ENCODE measurements around the gene BMP10.

The BMP10 gene

DNA sequence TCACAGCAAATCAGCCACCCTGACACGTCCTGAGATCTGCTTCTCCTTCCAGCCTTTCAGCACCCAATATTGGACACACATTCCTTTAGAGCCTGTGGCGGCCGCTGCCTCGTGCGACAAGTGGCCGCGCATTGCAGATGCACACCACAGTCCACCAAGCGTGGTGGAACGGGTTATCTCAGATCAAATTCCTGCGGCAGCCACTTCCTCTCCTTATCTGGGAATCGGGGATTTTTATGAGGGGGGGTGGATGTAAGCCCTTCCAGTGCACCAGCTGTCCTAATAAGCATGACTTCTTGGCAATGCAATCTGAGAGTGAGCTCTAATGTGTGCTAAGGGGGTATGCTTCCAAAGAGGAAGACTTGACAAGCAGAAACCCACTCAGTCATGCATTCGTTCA, 18.3 kb upstream of the BMP10 start:
- no peak for DNase-seq

DNA sequence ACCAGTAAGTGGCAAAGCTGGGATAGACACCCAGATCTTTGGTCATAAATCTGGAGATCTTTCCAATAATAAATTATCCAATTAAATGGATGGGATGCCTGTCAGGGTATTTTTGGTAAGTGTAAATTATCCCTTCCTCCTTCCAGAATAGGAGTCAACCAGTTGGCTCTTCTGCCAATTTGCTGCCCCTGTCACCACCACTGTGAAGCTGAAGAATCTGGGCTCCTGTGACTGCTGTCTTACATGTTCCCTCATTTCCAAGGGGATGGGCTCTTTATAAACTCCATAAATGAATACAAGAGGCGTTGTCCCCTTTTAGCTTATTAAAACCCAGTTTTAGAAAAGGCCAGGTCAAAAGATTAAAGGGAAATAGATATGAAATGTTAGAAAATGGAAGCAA, 17.8 kb upstream of the BMP10 start:
- DNase-seq, result no peak

DNA sequence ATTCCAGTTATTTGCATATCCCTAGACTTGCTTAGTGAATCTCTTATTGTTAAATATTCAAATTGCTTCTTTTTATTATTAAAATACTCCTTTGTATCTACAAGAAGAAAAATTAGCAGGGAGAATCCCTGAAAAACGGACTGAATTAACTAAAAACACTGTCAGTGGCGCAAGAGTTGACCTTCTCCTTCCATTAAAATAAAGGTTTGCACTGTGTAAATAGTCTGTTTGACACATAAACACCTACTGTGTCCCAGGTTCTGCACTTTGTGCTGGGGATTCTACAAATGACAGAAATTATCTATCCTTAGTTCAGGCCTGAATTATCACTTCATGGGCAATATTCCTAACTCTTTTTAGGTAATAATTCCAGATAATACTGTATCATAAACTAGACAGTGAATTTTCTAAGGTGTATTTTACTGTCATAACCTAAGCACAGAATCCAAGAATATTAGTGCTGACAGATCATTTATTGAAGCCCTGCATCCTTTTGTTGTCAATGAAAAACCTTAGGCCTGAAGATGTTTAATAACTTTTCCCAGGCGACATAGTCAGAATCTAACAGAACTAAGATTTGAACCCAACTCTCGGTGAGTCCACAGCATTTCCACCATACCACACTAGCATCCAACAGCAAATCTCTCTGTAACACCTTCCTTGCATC, 17.0 kb upstream of the BMP10 start:
- DNase-seq, result no peak

DNA sequence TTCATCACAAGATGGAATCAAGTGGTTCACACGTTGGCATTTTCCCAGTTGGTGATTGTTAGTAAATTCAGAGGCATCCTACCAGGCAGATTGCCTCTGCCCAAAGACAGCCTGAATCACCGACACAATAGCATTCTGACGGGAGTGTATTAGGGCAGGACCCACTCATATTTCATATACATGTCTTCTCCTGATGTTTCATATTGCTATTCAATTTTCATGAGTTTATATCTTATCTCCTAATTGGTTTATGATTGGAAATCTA, 14.5 kb upstream of the BMP10 start:
- no peak for DNase-seq

DNA sequence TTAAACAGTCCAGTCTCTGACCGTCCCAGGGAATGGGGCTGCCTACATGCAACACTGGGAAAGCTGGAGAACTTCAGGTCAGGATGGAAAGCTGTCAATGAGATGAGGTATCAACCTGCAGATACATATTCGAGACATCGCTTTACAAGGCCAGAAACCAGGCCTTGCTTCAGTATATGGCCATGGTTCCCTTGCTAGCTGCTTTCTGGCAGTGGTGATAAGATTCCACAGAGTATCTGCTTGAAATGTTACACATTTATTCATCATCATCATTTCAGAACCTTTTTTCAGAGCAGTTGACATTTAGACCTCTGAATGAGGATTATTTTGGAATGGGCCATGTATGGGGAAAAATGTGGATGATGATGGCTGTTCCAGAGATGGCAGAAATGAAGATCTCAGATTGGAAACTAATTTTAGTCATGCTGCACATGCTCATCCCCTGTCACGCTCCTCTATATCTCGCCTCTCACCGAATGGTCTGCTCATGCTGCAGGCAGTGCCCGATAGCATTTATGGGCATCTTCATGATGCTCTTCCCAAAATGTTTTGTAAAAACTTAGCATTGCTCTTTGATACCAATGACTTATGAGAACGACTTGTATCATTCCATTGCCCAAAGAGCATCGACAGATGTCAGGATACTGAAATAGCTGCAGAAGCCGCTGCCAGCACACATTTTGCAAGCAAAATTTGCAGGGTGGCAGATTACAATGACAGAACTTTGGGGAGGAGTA, 14.0 kb upstream of the BMP10 start:
- no peak for DNase-seq

DNA sequence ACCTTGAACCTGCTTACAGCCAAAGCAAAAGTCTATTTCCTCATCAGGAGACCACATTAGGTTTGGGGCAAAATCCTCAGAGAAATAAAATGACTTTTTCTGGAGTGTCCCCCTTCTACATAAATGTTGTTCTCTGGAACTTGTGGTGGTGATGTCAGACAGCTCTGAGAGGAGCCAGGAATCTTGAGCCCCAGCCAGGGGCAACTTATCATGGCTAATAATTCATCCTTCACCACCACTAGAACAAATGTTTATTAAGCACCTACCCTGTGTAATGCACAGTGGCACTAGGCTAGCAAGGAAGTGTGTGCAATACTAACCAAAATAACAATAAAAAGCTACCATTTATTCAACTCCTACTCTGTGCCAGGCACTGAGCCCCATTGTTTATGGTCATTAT, 9.0 kb upstream of the BMP10 start:
- no peak for DNase-seq

DNA sequence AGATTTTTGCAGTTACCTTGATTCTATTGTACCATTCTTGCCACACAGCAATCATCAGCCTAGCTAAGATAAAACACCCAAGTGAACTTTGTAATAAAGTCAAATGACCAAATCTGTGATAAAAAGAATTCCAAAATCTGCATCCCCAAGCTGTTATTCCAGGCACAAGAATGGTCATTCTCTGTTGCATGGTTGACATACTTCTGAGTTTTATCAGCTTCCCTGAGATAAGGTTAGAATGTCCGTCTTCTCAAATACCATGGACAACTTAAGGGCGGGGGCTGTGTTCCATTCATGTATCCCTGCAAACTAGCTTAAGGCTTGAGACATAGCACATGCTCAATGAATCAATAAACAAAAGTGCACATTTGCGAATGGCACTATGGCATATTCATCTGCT, 8.1 kb upstream of the BMP10 start:
- DNase-seq, result no peak

DNA sequence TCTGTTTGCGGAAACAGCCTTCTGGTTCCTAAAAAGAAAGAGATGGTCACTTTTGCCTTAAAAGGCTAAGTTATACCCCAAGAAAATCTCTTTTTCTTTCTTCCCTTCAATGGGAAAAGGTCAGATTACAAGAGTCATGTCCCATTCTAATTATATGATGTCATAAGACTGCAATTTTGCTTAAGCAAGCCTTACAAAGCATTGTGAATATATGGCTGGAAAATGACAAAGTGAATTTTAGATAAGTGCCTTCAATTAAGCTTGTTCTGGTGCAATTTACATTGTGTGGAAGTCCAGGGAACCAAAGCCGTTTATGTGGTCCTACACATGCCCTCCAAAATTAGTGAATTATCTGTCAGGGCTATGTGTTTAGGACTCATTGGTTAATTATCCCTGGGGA, 7.6 kb upstream of the BMP10 start:
- no peak for DNase-seq

DNA sequence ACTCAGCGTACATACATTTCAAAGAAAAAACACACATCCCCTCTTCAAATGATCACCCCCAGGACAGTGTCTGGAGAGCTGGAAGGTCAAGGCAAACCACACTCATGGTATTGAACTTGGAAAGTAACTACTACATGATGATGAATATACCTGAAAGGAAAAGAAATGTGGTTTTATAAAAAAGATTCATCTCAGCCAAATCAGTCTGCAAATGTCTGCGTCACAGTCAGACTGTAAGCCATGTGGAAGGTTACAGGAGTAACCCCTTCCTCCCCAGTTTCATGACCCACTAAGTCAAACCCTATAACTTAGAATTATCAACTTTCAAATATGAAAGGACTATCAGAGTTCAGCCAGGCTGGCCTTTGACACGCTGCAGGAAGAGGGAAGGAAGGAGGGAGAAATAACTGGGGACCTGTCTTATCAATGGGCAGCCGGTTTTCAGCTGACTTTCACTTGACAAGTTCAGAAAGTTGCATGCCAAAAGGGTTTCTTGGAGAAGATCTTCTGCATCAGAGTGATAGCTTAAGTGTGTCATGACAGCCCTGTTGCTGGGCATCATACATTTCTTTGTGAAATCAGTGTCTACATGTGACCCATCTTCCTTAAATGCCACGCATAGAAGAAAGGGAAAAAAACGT, 7.0 kb upstream of the BMP10 start:
- no peak for DNase-seq

DNA sequence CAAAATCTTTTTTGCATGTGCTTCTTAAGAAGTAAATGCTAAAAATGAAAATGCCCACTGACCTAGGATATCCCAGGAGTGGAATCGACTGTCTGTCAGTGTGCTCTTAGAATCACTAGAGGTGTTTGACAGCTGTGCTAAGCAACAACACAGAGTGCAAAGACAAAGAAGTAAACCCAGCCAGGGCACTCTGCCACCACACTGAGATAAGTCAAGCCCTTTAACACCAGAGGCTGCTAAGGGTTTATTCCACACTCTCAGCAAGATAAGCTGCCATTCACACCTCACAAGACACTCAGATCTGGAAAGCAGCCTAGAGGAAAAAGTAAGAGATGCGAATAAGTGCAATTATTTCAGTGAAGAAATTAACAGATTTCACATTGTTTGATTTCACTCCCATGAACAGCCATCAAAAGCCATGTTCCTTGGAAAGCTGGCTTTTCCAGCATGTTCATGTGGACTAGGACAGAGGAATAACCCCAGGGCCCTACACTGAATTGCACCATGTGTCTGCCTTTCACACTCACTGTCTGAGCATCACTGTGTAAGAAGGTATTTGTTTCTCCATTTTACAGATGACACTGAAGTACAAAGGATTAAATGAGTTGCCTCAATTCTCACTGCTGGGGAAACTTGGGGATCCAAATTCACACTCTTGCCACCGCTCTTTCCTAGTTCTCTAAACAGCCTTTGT, 6.0 kb upstream of the BMP10 start:
- DNase-seq, result no peak

DNA sequence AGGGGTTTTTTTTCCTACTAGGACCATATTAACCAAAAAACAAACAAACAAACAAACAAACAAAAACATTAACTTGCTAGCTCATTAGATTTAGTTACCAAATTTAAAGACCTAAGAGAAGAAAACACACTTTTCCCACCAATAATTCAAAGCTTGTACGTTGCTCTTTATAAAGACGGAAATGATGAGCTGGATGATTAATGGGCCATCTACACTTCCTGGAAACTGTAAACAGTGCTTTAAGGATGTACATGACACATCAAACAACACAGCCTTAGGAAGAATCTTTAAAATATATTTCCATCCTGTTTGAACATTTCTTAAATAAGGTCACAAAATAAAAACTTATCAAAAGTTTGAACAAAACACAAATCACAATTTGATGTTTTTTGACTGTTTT, 982 bp downstream of the BMP10 start:
- no peak for DNase-seq

DNA sequence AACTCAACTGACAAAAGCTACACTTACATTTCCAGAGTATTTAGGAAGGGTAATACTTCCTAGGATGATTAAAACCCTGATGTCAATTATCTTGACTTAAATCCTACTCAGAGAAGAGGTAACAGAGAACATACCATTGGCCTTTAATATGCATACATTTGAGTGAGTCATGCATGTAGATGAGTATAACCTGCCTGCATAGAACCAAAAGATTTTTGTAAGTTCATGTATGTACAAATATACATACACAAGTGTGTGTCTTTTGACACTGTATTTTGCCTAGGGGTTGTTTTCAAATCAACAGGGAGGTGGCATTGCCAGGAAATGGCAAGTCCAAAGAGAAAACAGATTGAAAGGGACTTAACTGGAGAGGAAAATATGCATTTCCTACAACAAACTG, 6.1 kb downstream of the BMP10 start:
- DNase-seq, result no peak

DNA sequence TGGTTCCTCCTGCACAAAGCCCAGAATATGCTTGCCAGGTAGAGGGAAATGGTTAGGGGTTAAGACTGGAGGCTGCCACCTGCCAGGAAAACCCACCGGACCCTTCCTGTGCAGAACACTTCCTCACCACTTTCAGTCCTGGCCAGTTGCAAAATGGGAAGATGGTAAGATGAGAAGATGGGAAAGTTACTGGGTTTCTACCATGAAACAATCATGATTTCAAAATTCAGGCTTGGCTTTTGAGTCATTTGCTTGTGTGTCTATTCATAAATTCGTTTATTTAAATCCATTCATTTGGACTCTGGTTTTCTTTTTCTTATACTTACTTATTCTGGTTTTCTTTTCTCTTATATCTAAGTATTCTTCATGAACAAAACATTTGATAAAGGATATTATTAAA, 7.2 kb downstream of the BMP10 start:
- no peak for DNase-seq

DNA sequence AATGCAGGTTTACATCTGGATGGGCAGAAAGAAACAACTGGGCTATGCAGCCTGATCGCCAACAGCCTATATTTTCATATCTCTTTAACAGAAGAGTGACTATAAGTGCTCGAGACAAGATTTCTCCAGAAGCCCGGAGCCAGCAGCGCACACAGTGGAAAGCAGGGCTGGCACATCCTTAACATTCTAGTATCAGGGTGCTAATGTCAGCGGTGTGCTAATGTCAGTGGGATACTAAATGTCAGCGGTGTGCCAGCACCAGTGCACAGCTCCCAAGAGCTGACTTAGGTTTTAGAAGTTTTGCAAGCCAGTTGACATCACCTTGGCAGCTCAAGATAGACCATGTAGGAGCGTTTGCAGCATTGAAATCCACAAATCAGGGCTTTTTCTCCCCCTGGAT, 8.3 kb downstream of the BMP10 start:
- no peak for DNase-seq

DNA sequence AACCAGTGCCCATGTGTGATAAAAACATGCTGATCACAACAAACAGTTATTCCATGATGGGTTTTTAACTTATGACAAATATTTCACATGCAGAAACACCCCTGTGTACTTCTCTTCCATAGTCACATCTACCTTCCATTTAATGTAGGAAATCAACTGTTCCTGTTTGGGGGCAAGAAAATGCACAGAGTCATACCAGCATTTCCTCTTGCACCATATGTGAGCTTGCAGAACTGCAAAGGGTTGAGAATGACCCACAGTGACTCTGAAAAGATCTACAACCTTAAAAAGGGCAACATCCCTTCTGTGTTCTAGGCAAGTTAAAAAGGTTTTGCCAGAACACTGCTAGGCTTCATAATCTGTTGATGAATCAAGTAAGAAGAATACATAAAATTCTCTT, 9.9 kb downstream of the BMP10 start:
- no peak for DNase-seq

DNA sequence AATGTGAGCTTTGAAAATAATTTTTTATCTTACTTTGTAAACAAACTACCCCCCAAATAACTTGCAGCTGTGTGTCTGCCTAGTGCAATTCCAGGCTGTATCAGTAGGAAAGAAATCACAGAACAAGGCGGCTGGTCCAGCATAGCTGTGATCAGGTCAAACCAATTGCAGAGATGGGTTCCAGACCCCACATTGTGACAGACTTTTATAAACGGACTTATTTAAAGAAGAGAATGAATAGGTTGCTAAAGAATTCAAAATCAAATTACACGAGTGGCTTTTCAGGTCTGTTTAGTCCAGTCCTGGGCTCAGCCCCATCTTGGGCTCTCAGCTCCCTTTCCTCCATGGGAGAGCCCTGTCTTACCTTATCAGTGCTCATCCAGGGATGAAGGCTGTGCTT, 11.1 kb downstream of the BMP10 start:
- DNase-seq, result no peak

DNA sequence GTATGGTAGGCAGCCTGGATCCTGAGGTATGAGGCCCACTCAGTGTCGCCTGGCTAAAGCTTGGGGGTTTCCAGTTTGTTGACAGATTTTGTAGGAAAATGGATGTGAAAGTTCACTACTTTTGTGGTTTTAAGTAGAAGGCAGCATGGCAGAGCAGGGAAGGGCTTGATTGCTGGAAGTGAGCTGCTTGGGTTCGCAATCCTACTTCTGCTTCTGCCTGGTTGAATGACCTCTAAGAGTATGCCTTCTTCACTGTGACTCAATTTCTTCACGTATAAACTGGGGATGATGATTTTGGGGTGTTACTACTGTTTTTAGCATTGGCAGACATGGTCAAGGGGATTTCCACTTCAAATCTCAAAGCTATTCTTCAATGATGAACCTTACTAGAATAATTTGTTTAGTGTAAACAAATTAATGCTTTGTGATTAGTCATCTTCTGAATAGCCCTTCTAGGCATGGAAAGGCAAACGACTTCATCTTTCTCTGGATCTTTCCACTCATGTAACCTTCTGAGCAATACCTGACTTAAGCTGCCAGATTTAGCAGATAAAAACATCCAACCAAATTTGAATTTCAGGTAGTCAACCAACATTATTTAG, 13.2 kb downstream of the BMP10 start:
- no peak for DNase-seq

DNA sequence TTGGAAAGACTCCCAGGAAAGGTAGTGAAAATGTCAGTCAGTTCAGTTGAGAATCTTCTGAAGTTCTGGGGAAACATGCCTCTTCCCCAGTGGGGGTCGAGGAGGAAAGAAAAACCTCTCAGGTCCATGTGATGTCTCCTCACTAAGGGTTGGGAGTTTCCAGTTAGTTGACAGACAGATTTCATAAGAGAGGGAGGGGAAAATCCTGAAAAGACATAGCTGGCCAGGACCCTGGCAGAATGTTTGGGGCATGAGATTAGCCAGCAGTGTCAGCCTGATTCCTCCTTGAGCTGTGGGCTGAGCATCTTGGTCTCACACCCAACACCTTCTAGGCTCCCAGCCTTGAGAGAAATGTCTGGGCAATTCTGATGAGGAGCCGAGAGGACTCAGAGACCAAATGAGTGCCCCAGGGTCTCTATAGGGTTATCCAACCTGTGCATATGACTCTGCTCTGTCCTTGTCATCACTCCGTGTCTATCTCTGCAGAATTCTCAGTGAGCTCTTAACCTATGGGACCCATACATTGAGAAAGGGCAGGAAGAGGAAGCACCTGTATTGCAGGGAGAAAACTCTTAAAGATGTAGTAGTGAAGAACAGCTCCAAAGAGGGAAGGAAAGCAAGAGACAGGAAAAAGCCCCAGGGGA, 13.9 kb downstream of the BMP10 start:
- no peak for DNase-seq

DNA sequence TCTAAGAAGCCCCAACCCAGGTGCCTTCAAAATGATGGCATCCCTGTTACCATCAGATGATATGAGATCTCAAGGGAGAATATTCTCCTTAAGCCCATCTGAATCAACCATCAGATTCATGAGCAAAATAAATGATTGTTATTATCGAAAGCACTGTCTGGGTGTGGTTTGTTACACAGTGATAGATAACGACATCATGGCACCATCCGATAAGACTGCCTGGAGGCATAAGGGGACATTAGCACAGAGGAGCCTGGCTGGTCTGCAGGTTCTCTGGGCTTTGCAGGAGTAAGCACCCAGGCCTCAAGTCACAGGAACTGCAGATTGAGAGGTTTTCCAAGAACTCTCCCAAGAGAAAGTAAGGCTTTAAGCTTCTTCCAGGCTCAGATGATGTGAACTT, 15.6 kb downstream of the BMP10 start:
- no peak for DNase-seq

DNA sequence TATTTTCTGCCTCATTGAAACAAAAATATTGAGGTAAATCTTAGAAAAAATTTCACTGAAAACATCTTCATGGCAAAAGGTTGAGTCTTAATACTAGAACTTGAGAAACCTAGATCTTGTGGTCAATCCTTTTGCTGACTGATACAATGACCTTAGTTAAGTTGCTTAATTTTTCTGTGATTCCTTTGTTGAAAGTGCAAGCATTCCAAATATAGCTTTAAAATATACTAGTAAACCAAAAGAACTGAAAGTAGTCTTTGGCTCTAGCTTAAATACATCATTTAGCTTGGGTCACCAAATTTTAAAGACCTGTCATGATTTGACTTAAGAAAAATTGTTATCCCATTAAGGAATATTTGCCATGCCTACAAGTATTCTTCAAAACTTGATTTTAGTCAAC, 16.7 kb downstream of the BMP10 start:
- DNase-seq, result no peak

DNA sequence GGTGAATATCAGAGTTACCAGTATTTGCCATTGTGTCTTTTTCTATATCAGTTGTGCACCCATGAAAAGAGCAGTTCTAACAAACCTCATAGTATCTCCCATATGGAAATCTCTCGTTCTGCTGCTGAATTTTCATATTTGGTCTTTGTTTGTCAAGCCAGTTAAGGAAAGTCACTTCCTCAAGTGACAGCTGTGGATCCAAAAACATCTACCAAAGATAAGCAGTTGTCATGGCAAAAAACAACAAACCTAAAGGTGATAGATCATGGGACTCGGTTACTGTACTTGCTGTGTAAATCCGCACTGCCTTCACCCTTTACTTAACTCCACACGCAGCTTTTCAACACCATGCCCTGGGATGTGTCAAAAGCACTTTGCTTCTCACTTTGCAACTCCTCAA, 17.3 kb downstream of the BMP10 start:
- no peak for DNase-seq

DNA sequence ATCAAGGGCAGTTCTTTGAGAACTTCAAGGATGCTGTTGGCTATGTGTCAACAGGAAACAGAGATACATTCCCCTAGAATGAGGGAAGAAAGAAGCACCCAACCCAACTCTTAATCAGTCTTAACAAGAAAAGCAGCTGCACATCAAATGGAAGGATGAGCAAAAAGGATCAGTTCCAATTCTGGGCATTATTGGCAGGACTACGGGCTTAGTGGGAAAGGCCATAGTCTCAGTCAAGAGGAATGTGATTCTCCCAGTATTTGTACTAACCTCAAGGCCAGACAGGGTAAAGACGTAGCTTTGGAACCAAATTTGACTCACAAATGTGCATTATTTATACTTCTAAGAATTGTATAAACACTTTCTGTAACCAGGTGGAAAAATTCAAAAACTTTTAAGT, 18.2 kb downstream of the BMP10 start:
- DNase-seq, result no peak

DNA sequence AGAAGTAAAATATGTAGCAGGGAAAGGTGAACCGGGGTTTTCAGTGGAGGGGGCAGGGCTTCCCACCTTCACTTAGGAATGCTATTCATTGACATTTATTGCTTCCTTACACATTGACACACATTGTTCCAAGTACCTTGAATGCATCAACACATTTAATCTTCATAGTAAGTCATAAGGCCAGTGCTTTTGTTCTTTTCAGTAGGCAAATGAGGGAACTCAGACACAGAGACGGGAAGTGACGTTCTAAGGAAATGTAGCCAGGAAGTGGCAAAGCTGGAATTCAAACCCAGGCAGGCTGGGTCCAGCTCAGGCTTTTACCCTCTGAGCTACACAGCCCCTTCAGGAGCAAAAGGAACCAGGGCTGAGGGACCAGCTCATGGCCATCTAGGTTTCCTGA, 20.7 kb downstream of the BMP10 start:
- no peak for DNase-seq

Data from activated naive CD4-positive, alpha-beta T cell treated with Interleukin-2 at 50 U/mL for 16 hours (primary cell).